ENCODE data around the gene SLC43A2.

- TF ChIP-seq POLR2A (IDR thresholded peaks at IDR 0.05; ENCODE audit: low read depth, low read length) (no peak), POLR2AphosphoS5 (IDR thresholded peaks at IDR 0.05; ENCODE audit: low read depth, low read length) (no peak)
These were observed 22.8 kb downstream of the SLC43A2 start for GRCh38 chr17:1605681-1606351.
